Middle frontal gyrus (tissue), 1 donor: ENCODE data around the gene TBPL2.
"Not testable (repeated sequence)": the region's sequence is repeated elsewhere in the genome, so short reads cannot be mapped to it uniquely, and the experiment has no call there.

Experiments used
- DNase-seq: peaks from one replicate; pipeline ENCODE4 v3.0.0-alpha.2; 2015; ENCODE audit warnings: low spot score; ENCODE audit errors: extremely low spot score

Gene TBPL2

GRCh38 chr14:55441286-55441685 lies 870 bp upstream of the TBPL2 start:
- no peak for DNase-seq

GRCh38 chr14:55438066-55438683 lies 2.2 kb downstream of the TBPL2 start:
- DNase-seq: no peak

- DNase-seq: no peak
Measured at GRCh38 chr14:55436931-55437330, 3.5 kb downstream of the TBPL2 start.

GRCh38 chr14:55436519-55436918 lies 3.9 kb downstream of the TBPL2 start:
- no peak for DNase-seq

- no peak for DNase-seq
Measured at GRCh38 chr14:55434805-55435174, 5.6 kb downstream of the TBPL2 start.

GRCh38 chr14:55433880-55434804 lies 6.3 kb downstream of the TBPL2 start:
- no peak for DNase-seq

- no peak for DNase-seq
Measured at GRCh38 chr14:55432628-55433027, 7.8 kb downstream of the TBPL2 start.

- no peak for DNase-seq
Measured at GRCh38 chr14:55430024-55430690, 10.3 kb downstream of the TBPL2 start.

GRCh38 chr14:55427439-55427838 lies 13.0 kb downstream of the TBPL2 start:
- no peak for DNase-seq

GRCh38 chr14:55426891-55427290 lies 13.5 kb downstream of the TBPL2 start:
- DNase-seq: no peak

- DNase-seq: no peak
Measured at GRCh38 chr14:55425091-55425490, 15.3 kb downstream of the TBPL2 start.

GRCh38 chr14:55423969-55424368 lies 16.4 kb downstream of the TBPL2 start:
- DNase-seq: no peak

- not testable (repeated sequence) for DNase-seq
Measured at GRCh38 chr14:55422338-55422737, 18.1 kb downstream of the TBPL2 start.

- DNase-seq: no peak
Measured at GRCh38 chr14:55419663-55420062, 20.8 kb downstream of the TBPL2 start.

- no peak for DNase-seq
Measured at GRCh38 chr14:55418411-55418810, 22.0 kb downstream of the TBPL2 start.

- no peak for DNase-seq
Measured at GRCh38 chr14:55417955-55418354, 22.5 kb downstream of the TBPL2 start.

- no peak for DNase-seq
Measured at GRCh38 chr14:55416866-55417265, 23.6 kb downstream of the TBPL2 start.

GRCh38 chr14:55414551-55414950 lies 25.9 kb downstream of the TBPL2 start:
- DNase-seq: no peak

GRCh38 chr14:55412676-55413075 lies 27.7 kb downstream of the TBPL2 start:
- DNase-seq: no peak

- DNase-seq: peak; percentile 73
Measured at GRCh38 chr14:55411426-55412389, 28.7 kb downstream of the TBPL2 start, which contains the start of gene ATG14. ATG14 (minus strand) TSS chr14:55411830; CDS start chr14:55411822, 8 bp downstream.

GRCh38 chr14:55410876-55411275 lies 29.5 kb downstream of the TBPL2 start:
- no peak for DNase-seq
